NCI-H446 treated with DMSO at 0.1 percent for 48 hours (cell line): ENCODE results near the gene GABRA4.

ENCODE experiments used
- DNase-seq: peaks from one replicate; lab custom pipeline; 2025; lab: John Stamatoyannopoulos, UW

Gene GABRA4

GRCh38 chr4:46927201-46927600 lies 66.2 kb downstream of the GABRA4 start:
- DNase-seq = no peak

- DNase-seq = no peak
Observed at GRCh38 chr4:46924789-46925529, 68.4 kb downstream of the GABRA4 start.

DNA sequence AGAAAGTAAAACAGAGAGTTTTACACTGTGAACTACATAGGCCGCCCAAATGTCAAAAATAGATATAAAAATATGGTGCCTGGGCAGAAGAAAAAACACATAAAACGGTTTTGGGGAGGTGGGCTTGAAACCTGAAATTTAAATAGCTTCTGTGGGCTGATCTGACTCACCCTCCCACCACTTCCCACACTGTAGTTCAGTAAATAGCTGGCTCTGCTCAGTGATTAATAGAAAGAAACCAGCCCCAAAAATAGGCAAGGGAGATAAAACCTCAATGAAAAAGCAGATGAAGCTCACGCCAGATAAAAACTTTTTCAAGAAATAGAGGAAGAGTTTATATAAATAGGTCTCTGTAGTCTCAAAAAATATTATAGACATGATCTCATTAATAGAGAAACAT lies 71.2 kb downstream of the GABRA4 start:
- no peak for DNase-seq

- DNase-seq = no peak
Observed at GRCh38 chr4:46909078-46909477, 84.3 kb downstream of the GABRA4 start, which contains the start of gene COX7B2. Gene COX7B2, minus strand, starts transcription at chr4:46909245. Its CDS starts 174,053 bp downstream, at chr4:46735192.

- DNase-seq = no peak
Observed at GRCh38 chr4:46908148-46908547, 85.2 kb downstream of the GABRA4 start.

DNA sequence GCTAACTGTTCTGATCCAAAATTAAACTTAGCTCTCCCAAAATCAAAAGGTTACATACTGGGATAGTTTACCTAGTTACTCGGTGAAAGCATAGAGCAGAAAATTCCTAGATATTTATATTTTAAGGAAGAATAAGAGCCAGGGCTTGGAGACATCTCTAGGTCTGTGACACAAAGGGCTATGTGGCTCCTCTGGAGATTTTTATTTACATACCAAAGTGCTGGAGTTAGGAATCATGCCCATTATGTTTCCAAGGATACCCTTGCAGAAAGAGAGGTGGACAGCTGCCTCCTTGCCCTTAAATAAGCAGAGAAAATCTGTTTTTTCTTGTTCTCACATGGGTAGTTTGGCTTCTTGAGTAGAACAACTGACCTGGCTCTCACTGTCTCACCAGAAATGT lies 93.3 kb downstream of the GABRA4 start:
- DNase-seq = peak; percentile 28

- DNase-seq = peak; percentile 10
Observed at GRCh38 chr4:46894826-46895225, 98.6 kb downstream of the GABRA4 start.

- peak; percentile 58 for DNase-seq
Observed at GRCh38 chr4:46890056-46890455, 103.3 kb downstream of the GABRA4 start.

DNA sequence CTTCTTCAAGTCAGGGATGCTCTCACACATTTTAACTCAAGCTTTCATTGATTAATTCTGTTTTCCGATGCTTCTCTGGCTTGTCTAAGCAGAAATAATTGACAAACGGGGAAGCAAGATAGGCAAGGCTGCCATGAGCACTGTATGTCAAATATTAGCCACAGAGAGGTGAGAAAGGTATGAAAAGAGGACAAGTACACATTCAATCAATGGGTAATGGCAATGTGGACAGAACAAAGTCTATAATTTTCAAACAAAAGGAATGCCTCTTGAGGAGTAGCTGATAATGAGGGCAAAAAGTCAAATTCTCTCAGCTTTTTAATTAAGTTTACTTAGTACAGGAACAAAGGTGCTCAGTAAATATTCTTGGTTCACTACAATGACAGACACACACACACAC lies 104.0 kb downstream of the GABRA4 start:
- DNase-seq = no peak

DNA sequence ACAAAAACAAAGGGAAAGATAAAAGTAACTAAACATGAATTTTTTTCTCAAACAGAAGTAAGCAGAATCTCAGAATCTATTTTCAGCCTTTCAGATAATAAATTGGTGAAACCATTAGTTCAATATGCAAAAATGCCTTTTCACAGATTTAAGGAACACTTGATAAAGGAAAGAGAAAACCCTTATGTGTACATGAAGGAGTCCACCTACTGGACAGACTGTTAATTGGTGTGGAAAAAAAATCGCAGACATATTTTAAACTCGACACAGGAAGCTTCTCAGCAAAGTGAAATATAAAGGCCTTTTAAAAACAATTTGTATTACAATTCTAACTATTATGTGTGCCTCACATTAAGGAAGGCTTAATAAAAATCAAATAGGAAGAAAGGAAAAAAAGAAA lies 106.7 kb downstream of the GABRA4 start:
- peak; percentile 3 for DNase-seq

DNA sequence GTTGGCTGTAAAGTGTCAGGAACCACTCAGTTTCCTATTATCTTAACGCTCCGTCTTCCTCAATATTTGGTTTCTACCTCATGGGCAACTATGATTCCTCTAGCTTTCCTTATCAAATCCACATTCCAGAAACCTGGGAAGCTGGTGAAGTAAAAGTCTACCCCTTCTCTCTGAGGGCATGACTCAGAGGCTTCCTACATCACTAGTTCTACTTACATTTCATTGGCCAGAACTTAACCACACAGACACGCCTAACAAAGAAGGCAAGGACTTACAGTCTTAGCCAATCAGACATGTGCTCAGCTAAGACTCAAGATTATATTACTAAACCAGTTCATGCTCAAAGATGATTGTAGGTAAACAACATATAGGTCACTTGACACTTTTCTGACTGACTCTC lies 114.7 kb downstream of the GABRA4 start:
- no peak for DNase-seq

DNA sequence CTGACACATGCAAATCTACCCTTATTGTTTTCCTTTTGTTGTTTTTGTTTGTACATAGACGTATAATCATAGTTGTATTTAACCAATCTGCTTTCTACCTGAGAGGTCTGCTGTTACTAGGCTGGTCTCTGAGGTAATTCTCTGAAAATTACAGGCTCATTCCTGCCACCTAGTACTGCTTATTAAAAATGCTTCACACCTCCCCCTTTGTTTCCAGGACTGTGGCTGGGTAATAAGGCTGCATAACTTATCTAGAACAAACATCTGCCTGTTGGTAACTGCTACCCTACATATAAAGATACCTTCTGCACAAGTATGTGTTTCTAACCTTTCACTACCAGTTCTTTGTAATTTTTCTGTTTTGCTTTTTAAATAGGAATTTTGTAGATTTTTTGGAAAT lies 118.6 kb downstream of the GABRA4 start:
- DNase-seq = no peak

DNA sequence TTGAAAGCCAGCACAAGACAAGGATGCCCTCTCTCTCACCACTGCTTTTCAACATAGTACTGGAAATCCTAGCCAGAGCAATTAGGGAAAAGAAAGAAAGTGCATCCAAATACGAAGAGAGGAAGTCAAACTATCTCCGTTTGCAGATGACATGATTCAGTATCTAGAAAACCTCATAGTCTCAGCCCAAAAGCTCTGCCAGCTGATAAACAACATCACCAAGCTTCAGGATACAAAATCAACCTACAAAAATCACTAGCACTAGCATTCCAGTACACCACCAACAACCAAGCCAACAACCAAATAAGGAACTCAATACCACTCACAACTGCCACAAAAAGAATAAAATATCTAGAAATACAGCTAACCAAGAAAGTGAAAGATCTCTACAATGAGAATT lies 123.0 kb downstream of the GABRA4 start:
- DNase-seq = no peak
